Measurements from ENCODE around the gene B2M. TPM values are rescaled to one million over a fixed set of nuclear protein-coding genes. Genes with fewer than 3 reads are reported as not detected.

B2M gene
- total and polyA plus RNA-seq, 2 of the 13 experiments (the other 11 are each of a cell fraction or from before 2014, with no cell fraction given): 784 to 857 TPM

DNA sequence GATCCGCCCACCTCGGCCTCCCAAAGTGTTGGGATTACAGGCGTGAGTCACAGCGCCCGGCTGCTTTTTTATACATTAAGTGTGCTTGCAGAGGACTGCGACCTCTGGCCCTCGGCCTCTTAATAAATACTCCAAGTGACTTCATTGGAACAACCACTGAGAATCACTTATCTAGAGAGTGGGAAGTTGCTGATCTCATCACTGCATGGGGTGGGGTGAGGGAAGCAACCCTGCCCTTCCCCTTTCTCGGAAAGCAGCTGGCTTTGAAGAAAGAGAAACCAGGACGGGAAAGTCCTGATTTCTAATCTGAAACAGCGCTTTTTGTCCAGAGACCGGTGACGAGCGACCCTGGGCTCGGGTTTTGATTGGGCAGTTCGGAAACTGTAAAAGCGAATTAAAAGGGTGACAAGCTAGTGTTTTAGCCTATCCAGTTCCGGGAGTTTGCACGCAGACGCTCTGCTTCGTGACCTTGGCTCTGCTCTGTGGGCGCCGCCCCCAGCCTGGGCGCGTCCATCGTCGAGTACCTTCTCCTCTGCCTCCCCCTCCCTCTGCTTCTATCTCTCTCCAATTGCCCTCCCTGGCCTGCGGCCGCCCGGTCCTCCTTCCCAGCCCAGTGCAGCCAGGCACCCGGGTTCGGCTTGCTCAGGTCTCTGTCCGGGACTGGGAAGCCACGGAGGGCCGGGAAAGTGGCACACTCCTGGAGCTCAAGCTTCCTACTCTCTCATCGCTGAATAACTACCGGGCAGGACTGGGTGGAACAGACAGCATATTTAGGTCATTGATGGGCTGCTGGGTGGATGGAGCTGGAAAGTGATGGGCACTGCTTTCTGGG lies 17.5 kb downstream of the B2M start (continued):
- TF ChIP-seq, protein P1, sequence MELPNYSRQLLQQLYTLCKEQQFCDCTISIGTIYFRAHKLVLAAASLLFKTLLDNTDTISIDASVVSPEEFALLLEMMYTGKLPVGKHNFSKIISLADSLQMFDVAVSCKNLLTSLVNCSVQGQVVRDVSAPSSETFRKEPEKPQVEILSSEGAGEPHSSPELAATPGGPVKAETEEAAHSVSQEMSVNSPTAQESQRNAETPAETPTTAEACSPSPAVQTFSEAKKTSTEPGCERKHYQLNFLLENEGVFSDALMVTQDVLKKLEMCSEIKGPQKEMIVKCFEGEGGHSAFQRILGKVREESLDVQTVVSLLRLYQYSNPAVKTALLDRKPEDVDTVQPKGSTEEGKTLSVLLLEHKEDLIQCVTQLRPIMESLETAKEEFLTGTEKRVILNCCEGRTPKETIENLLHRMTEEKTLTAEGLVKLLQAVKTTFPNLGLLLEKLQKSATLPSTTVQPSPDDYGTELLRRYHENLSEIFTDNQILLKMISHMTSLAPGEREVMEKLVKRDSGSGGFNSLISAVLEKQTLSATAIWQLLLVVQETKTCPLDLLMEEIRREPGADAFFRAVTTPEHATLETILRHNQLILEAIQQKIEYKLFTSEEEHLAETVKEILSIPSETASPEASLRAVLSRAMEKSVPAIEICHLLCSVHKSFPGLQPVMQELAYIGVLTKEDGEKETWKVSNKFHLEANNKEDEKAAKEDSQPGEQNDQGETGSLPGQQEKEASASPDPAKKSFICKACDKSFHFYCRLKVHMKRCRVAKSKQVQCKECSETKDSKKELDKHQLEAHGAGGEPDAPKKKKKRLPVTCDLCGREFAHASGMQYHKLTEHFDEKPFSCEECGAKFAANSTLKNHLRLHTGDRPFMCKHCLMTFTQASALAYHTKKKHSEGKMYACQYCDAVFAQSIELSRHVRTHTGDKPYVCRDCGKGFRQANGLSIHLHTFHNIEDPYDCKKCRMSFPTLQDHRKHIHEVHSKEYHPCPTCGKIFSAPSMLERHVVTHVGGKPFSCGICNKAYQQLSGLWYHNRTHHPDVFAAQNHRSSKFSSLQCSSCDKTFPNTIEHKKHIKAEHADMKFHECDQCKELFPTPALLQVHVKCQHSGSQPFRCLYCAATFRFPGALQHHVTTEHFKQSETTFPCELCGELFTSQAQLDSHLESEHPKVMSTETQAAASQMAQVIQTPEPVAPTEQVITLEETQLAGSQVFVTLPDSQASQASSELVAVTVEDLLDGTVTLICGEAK (IDR thresholded peaks at IDR 0.05): no peak
- TF ChIP-seq, protein P1 (CRISPR knock-in tag; IDR thresholded peaks at IDR 0.05): 0 out of 2 replicates have a peak, but pooled peaks have one; percentile 24
- TF ChIP-seq ZNF768 (CRISPR knock-in tag; IDR thresholded peaks at IDR 0.05): peak; percentile 68; the same call in 1 of the 2 replicates
- TF ChIP-seq GABPB1 (CRISPR knock-in tag; IDR thresholded peaks at IDR 0.05): peak; percentile 56
- TF ChIP-seq HOXA5 (CRISPR knock-in tag; IDR thresholded peaks at IDR 0.05): 0 out of 2 replicates have a peak, but pooled peaks have one; percentile 27
- TF ChIP-seq, protein P2, sequence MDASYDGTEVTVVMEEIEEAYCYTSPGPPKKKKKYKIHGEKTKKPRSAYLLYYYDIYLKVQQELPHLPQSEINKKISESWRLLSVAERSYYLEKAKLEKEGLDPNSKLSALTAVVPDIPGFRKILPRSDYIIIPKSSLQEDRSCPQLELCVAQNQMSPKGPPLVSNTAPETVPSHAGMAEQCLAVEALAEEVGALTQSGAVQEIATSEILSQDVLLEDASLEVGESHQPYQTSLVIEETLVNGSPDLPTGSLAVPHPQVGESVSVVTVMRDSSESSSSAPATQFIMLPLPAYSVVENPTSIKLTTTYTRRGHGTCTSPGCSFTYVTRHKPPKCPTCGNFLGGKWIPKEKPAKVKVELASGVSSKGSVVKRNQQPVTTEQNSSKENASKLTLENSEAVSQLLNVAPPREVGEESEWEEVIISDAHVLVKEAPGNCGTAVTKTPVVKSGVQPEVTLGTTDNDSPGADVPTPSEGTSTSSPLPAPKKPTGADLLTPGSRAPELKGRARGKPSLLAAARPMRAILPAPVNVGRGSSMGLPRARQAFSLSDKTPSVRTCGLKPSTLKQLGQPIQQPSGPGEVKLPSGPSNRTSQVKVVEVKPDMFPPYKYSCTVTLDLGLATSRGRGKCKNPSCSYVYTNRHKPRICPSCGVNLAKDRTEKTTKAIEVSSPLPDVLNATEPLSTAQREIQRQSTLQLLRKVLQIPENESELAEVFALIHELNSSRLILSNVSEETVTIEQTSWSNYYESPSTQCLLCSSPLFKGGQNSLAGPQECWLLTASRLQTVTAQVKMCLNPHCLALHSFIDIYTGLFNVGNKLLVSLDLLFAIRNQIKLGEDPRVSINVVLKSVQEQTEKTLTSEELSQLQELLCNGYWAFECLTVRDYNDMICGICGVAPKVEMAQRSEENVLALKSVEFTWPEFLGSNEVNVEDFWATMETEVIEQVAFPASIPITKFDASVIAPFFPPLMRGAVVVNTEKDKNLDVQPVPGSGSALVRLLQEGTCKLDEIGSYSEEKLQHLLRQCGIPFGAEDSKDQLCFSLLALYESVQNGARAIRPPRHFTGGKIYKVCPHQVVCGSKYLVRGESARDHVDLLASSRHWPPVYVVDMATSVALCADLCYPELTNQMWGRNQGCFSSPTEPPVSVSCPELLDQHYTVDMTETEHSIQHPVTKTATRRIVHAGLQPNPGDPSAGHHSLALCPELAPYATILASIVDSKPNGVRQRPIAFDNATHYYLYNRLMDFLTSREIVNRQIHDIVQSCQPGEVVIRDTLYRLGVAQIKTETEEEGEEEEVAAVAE (CRISPR knock-in tag; IDR thresholded peaks at IDR 0.05; ENCODE audit: borderline replicate concordance): peak; percentile 69; the same call in 1 of the 2 replicates
- TF ChIP-seq, protein P3, sequence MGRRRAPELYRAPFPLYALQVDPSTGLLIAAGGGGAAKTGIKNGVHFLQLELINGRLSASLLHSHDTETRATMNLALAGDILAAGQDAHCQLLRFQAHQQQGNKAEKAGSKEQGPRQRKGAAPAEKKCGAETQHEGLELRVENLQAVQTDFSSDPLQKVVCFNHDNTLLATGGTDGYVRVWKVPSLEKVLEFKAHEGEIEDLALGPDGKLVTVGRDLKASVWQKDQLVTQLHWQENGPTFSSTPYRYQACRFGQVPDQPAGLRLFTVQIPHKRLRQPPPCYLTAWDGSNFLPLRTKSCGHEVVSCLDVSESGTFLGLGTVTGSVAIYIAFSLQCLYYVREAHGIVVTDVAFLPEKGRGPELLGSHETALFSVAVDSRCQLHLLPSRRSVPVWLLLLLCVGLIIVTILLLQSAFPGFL (CRISPR knock-in tag; IDR thresholded peaks at IDR 0.05): no peak
- peak; percentile 71; the same call in 1 of the 2 replicates for TF ChIP-seq ZNF280D (CRISPR knock-in tag; IDR thresholded peaks at IDR 0.05)
